Measurements from ENCODE around the gene MOCS3.

DNA sequence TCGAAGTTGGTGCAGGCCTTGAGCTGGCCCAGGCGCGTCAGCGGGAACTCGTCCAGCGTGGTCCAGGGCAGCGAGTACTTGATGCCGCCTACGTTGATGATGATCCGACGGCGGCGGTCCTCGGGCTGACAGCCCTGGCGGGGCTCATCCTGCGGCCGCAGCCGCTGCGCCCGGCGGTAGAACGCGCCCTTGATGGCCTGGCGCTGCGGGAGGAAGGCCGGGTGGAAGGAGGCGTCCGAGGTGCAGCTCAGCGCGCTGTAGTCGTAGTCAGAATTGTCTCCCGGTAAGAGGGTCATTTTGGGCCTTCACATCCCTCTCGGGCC lies 51.4 kb downstream of the MOCS3 start:
- no peak for TF ChIP-seq POLR2AphosphoS5 (IDR thresholded peaks at IDR 0.05; ENCODE audit: low read depth, low read length)
- TF ChIP-seq POLR2A (IDR thresholded peaks at IDR 0.05; ENCODE audit: low read depth, low read length): no peak
